Measurements from ENCODE around the gene TET2.

The TET2 gene

GRCh38 chr4:105140684-105141490, 5.8 kb upstream of the TET2 start:
- DNase-seq (ENCODE audit: extremely low read depth in 1 of 2, low read depth in 1 of 2) = no peak

DNA sequence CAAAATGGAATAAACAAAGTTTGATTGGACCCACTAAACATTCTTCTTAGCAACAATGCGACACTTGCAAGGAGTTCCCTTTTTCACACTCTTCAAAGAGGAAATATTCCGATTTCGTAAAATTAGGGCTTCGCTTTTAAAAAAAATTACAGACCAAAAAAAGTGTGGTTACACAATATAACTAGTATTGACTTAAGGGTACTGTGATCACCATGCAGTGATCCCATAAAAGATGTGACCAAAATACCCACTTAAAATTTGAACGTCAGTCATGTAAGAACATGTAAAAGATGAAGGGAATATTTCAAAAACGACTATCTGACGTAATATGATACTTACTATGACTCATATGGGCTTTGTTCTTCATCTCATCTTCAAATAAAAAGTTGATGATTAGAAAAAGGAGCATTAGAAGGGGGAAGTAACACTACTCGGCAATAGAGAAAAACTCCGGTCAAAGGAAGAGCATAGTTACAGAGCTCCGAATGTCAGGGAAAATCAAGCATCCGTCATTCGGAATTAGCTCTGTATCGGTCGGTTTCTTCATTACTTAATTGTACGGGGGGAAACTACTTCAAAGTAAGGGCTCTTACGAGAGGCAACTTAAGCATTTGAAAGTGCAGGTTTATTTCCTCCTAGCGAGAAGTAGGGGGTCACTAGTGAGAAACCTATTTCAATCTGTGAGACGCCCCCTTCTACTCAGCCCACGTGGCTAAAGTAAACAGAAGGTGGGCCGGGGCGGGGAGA, 1.3 kb upstream of the TET2 start:
- DNase-seq (ENCODE audit: extremely low read depth in 1 of 2, low read depth in 1 of 2) = no peak

DNA sequence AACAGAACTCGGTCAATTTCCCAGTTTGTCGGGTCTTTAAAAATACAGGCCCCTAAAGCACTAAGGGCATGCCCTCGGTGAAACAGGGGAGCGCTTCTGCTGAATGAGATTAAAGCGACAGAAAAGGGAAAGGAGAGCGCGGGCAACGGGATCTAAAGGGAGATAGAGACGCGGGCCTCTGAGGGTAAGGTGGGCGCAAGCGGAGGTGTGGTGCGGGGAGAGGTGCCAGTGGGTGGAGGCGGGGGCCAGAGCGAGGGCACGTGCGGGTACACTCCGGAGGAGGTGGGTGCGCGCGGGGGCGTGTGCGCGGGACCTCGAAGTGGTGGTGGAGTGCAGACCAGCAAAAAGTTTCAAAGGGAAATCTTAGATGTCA, 787 bp upstream of the TET2 start:
- peak; percentile 19 to 20 for DNase-seq (ENCODE audit: extremely low read depth in 1 of 2, low read depth in 1 of 2)

DNA sequence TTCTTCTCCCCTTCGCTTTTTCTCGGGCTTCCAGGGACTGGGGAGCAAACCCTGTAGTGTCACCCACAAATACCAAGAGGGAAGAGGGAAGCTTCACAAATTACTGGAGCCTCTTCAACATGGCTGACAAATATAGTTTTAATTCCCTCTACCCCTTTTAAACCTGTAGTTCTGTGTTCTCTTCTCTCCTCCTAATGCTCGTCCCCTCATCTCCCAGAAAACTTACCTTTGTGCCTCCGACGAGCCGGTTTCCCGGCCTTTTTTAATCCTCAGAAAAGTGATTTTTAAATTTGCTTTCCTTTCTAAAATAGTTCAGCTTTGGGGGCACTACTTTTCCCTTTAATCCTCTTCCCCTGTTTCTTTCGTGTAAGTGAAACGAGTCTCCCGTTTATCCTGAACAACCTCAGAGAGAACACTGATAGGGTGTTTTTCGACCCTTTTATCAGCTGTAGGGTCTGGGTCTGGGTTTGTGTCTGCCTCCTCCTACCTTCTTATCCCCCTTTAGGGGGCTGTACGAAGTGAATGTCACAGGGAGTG, 408 bp downstream of the TET2 start:
- DNase-seq (ENCODE audit: extremely low read depth in 1 of 2, low read depth in 1 of 2) = no peak

DNA sequence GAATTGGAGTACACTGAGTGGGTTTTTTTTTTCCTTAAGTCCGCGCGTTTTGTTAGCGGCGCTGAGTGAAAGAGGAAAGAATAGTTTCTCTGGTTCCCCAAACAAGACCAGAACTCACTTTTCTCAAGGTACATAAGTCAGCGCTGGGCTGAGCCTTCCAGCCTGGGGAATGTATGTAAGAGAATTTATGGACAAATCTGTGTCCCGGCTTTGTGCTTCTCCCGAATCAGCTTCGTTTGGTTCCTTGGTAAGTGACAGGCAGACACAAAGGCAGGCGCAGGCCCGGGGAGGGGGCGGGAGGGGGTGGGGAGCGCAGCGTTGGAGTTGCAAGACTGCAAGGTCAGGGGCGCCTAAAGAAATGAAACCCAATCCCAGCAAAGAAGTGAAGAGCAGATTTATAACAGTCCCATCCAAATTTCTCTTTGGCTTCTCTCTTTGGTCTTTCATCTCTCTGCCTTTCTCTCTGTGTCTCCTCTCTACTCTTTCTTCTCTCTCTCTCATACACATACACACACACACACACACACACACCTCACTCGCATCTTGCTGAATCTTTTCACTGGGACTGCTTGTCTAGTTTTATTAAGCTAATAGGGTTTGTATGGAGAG, 981 bp downstream of the TET2 start:
- DNase-seq (ENCODE audit: extremely low read depth in 1 of 2, low read depth in 1 of 2) = no peak

DNA sequence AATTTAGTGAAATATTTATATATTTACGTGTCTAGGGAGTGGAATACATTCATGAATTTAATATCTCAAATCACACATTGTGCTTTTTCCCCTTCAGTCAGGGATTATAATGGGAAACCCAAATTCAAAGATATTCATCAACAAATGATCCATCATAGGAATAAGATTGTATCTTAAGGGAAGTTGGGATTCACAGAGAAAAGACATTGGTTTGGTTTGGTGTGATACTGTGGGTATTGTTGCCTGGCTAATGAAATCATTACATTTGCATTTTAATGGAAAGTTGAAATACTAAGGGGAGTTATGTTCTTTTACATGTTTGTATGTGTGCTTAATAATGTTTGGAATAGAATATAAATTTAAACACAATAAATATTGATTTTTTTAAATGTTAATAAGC, 1.7 kb downstream of the TET2 start:
- DNase-seq (ENCODE audit: extremely low read depth in 1 of 2, low read depth in 1 of 2) = no peak

DNA sequence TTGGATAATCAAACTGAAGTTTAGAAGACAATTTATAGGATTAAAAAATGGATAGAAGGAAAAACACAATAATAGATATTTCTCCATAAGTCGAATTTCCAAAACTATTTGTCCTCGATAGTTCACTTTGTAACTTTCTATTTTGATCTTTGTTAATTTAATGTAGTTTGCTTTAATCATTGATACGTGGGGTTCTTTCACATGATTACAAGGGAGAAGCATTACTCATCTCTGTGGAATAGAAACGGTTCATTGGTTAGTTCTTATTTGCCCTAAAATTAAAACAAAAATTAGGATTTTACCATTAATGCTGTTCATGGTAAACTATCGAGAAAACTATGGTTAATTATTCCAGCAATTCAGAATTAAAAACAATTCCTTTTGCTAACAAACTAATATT, 2.1 kb downstream of the TET2 start:
- no peak for DNase-seq (ENCODE audit: extremely low read depth in 1 of 2, low read depth in 1 of 2)

- DNase-seq (ENCODE audit: extremely low read depth in 1 of 2, low read depth in 1 of 2) = no peak
Measured at GRCh38 chr4:105149771-105150170, 3.1 kb downstream of the TET2 start.

GRCh38 chr4:105150503-105150902, 3.8 kb downstream of the TET2 start:
- DNase-seq (ENCODE audit: extremely low read depth in 1 of 2, low read depth in 1 of 2) = no peak

DNA sequence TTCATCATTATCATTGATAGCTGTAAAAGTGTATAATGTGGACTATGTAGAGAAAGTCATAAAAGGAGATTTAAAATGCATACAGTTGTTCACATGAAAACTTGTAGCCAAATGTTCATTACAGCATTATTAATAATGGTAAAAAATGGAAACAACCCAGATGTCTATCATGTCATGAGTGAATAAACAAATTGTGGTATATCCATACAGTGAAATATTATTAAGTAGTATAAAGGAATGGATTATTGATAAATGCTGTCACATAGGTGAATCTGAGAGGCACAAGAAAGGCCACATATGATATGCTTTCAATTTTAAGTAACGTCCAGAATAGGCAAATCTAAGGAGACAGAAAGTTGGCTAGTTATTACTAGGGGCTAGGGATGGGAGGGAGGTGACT, 7.1 kb downstream of the TET2 start:
- no peak for DNase-seq (ENCODE audit: extremely low read depth in 1 of 2, low read depth in 1 of 2)

DNA sequence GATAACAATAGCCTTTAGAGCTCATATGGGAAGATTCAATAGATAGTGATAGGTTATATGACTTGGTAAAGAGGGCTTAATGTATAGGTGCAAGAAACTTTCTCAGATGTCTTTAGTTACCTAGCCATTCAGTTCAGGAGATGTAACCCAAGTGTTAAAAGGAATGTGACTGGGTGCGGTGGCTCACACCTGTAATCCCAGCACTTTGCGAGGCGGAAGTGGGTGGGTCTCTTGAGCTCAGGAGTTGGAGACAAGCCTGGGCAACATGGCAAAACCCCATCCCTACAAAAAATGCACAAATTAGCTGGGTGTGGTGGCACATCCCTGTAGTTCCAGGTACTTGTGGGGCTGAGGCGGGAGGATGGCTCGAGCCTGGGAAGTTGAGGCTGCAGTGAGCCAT, 7.9 kb downstream of the TET2 start:
- no peak for DNase-seq (ENCODE audit: extremely low read depth in 1 of 2, low read depth in 1 of 2)

DNA sequence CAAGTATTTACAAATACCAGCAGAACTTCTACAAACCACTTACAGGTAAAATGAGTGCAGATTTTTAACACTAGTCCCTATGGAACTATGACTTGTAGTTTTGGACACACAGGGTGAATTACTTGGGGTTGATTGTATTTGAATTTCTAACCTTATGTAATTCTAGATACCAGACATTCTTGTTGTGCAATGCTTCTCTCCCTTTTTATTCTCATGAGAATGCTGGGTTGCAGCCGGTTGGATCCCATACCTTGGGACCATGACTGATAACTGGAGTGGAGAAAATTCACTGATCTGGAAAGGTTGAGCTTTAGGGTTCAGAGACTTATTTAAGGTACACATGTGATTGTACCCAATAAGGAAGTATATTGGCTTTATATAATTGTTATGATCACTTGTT, 8.8 kb downstream of the TET2 start:
- DNase-seq (ENCODE audit: extremely low read depth in 1 of 2, low read depth in 1 of 2) = no peak

DNA sequence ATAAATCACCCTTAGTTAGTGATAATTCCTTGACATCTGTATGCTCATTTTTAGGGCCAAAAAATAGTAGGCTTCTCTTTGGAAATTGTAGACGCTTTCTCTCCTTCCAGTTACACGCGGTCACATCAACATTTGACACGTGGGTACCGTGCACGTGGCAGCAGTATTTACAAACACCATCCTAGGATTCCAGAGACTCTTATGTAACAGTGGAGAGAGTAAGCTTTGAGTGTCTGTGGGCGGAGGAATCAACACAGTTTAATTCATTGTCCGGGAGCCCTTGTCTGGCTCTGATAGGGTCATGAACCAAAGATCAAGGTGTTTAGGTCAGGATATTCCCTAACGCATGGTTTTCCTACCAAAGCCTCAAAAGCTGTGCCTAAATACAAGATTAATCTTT, 12.2 kb downstream of the TET2 start:
- DNase-seq (ENCODE audit: extremely low read depth in 1 of 2, low read depth in 1 of 2) = no peak

DNA sequence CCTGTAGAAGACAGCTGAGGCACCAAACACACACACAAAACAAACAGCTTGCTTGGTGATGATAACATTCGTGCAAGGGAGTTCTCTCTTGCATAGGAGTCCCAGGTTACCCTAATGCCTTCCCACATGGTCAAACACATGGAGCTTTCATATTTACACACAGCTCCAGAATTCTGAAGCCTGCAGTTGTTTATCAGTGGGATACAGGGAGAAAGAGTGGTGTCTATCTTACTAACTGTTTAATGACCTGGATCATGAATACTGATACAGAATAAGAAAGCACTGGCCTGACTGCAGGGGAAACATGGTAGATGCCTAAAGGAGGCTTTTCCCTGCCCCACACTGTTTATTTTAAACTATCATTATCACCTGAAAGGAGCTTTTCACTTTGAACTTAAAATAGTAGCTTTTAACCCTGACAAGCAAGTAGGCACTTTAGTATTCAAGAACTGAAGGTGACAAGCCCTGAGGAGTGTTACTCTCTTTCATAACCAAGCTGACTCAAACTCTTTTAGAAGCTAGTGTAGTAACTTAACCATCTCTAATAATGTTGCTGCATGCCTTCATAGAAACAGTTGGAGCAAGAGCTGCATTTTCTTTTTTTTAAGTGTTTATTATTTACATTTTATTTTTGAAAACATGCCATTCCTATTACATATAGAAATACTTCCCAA, 15.6 kb downstream of the TET2 start:
- no peak for DNase-seq (ENCODE audit: extremely low read depth in 1 of 2, low read depth in 1 of 2)

DNA sequence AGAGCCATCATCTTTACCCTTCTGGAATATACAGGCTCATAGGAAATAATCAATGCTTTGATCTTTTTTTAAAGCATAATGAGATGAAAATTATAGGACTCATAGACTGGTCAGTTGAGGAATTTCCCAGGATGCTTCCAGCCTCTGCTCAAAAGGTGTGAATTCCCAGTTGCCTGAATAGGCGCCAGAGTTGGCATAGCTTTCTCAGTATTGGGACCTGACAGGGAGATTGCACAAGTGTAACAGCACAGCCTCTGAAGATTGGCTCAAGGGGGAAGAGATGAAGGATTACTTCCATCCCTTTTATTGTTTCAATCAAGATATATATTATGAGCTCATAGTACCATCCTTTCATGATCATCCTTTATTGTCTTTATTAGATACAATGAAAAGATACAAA, 17.9 kb downstream of the TET2 start:
- no peak for DNase-seq (ENCODE audit: extremely low read depth in 1 of 2, low read depth in 1 of 2)

GRCh38 chr4:105166066-105166465, 19.4 kb downstream of the TET2 start:
- no peak for DNase-seq (ENCODE audit: extremely low read depth in 1 of 2, low read depth in 1 of 2)

GRCh38 chr4:105170711-105171110, 24.0 kb downstream of the TET2 start:
- DNase-seq (ENCODE audit: extremely low read depth in 1 of 2, low read depth in 1 of 2) = no peak

DNA sequence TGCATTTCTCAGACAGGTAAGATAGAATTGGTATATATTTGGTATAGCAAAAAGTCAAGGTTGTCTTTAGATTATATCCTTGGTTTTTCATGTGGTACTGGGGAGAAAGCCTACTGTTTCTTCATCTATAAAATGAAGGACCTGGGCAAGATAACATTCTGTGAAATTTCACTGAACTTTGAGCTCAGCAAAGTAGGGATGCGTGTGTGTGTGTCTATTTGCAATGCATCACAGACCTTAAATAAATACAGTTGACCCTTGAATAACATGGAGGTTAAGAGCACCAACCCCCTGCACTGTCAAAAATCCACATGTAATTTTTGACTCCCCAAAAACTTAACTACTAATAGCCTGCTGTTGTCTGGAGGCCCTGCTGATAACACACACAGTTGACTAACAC, 25.2 kb downstream of the TET2 start:
- no peak for DNase-seq (ENCODE audit: extremely low read depth in 1 of 2, low read depth in 1 of 2)

DNA sequence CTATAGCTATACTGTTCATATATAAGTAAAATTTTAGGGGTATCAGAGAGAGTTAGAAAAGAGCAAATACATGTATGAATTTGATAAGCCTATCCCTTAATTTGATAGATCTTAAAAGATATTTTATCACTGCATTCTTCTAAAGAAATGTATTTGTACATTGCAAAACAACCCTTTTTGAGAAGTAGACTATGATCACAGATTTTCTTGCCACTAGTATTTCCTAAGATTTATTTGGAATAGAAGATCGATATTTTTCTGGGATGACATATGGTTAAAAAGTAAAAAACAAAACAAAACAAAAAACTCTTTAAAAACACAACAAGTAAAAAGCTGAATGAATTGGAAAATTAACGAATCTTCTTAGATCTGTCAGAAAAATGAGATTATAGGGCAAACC, 27.4 kb downstream of the TET2 start:
- no peak for DNase-seq (ENCODE audit: extremely low read depth in 1 of 2, low read depth in 1 of 2)

DNA sequence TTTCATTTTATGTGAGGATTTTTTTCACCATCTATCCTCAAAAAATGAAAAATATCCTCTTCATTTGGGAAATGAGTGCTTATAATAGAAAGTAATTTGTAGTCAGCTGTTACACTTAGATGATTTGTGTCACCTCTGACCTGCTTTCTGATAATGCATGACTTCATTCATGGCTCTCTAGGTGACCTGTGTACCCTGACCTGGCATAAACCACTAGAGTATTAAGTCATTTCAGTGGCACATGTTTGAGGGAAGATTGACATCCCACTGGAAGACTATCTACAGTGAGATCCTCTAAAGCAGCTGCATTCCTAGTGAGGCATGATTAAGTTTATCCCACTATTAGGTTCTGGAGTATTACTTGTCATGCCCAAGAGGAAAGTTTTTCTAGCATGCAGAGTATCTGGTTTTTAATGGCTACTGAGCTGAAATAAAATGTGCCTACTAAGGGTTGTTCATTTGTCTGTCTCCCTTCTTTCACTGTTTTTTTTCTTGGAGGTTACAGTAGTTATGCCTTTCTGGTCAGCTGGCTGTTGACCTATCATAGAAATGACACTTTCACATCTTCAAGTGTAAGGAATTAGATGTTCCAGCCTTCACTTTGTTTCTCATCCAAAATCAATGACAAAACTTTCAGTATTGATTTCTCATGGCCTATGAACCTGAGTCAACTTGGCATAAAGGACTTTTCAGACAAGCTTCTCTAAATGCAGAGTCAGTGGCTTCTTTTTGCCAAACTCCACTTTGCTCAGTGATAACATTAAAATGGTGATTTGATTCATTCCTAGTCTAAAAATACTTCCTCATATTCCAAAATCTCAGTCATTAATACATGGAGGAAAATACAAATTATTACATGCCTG, 33.1 kb downstream of the TET2 start:
- DNase-seq (ENCODE audit: extremely low read depth in 1 of 2, low read depth in 1 of 2) = no peak

Data from stimulated activated CD8-positive, alpha-beta memory T cell treated with anti-CD3 and anti-CD28 coated beads, Interleukin-7, amount 100 ng/mL, for 48 hours (primary cell).